HepG2 (cell line): ENCODE results near the gene CSK. TPM values are rescaled to one million over a fixed set of nuclear protein-coding genes. Genes with fewer than 3 reads are reported as not detected.

ENCODE experiments used
- ARID2 ChIP-seq: sonication (generic); formaldehyde crosslinking; IDR thresholded peaks from 2 replicates; pipeline ENCODE4 v1.8.1; 2022; ENCODE audit warnings: mild to moderate bottlenecking, missing genetic modification reagents, borderline replicate concordance
- ASH2L ChIP-seq: fragments of 300-600, 200-600 bp; sonication (generic); IDR thresholded peaks from 2 replicates; pipeline ENCODE4 v1.7.0; 2017; ENCODE audit warnings: low read depth, mild to moderate bottlenecking, moderate library complexity, mixed read lengths, low read length; ENCODE audit not compliant: insufficient read length
- ATF3 ChIP-seq: sonication (generic); formaldehyde crosslinking; IDR thresholded peaks from 2 replicates; pipeline ENCODE4 v1.4.0; 2020; ENCODE audit warnings: missing genetic modification reagents
- ATRX ChIP-seq: sonication (generic); formaldehyde crosslinking; IDR thresholded peaks from 2 replicates; pipeline ENCODE4 v1.4.0; 2020; ENCODE audit warnings: missing genetic modification reagents, borderline replicate concordance
- BATF2 ChIP-seq: sonication (generic); formaldehyde crosslinking; IDR thresholded peaks from 2 replicates; pipeline ENCODE4 v1.8.0; 2022; ENCODE audit warnings: mild to moderate bottlenecking, missing genetic modification reagents, moderate library complexity
- BRF2 ChIP-seq: sonication (generic); formaldehyde crosslinking; IDR thresholded peaks from 2 replicates; pipeline ENCODE4 v1.8.1; 2022; ENCODE audit warnings: mild to moderate bottlenecking, missing genetic modification reagents
- GPN1 ChIP-seq: sonication (generic); formaldehyde crosslinking; IDR thresholded peaks from 2 replicates; pipeline ENCODE4 v1.5.1; 2020; ENCODE audit warnings: missing genetic modification reagents, borderline replicate concordance
- HIVEP1 ChIP-seq: sonication (generic); formaldehyde crosslinking; IDR thresholded peaks from 2 replicates; pipeline ENCODE4 v1.4.0; 2020; ENCODE audit warnings: mild to moderate bottlenecking, missing genetic modification reagents
- MAZ ChIP-seq, 2 experiments: sonication (generic) in 1 of 2; formaldehyde crosslinking in 1 of 2; IDR thresholded peaks; 2 replicates each; pipeline versions ENCODE4 v1.5.0 to v1.6.1; 2012 to 2020; ENCODE audit warnings: low read depth in 2 of 2, mild to moderate bottlenecking in 2 of 2, borderline replicate concordance in 1 of 2, improper control_type of control experiment in 1 of 2, low read length in 1 of 2, missing genetic modification reagents in 1 of 2, moderate library complexity in 1 of 2
- NFRKB ChIP-seq: fragments of 450-650 bp; IDR thresholded peaks from 2 replicates; pipeline ENCODE4 v1.6.1; 2017
- NR3C1 ChIP-seq: sonication (generic); formaldehyde crosslinking; IDR thresholded peaks from 2 replicates; pipeline ENCODE4 v1.4.0; 2020; ENCODE audit warnings: missing genetic modification reagents
- PATZ1 ChIP-seq: sonication (generic); formaldehyde crosslinking; IDR thresholded peaks from 2 replicates; pipeline ENCODE4 v1.4.0; 2020; ENCODE audit warnings: missing genetic modification reagents
- PRDM15 ChIP-seq: sonication (generic); formaldehyde crosslinking; IDR thresholded peaks from 2 replicates; pipeline ENCODE4 v1.4.0; 2020; ENCODE audit warnings: missing genetic modification reagents
- SP1 ChIP-seq, 2 experiments: fragments of 450-650 bp in 1 of 2; sonication (generic) in 1 of 2; formaldehyde crosslinking in 1 of 2; IDR thresholded peaks; 2 replicates each; pipeline versions ENCODE4 v1.4.0 to v1.6.1; 2016 to 2020; ENCODE audit warnings: missing genetic modification reagents in 1 of 2
- SRSF9 ChIP-seq: fragments of 200-400 bp; formaldehyde crosslinking; IDR thresholded peaks from 2 replicates; pipeline ENCODE4 v1.6.1; 2018; ENCODE audit warnings: borderline replicate concordance, mild to moderate bottlenecking, low read depth, low read length; ENCODE audit not compliant: insufficient read depth, poor library complexity, severe bottlenecking
- YEATS2 ChIP-seq: sonication (generic); formaldehyde crosslinking; IDR thresholded peaks from 2 replicates; pipeline ENCODE4 v1.4.0; 2020; ENCODE audit warnings: missing genetic modification reagents, borderline replicate concordance
- ZGPAT ChIP-seq: IDR thresholded peaks from 2 replicates; pipeline ENCODE4 v1.6.1; 2016; ENCODE audit warnings: mild to moderate bottlenecking
- ZNF274 ChIP-seq: sonication (generic); formaldehyde crosslinking; IDR thresholded peaks from 2 replicates; pipeline ENCODE4 v1.5.1; 2020; ENCODE audit warnings: mild to moderate bottlenecking, missing genetic modification reagents
- ZNF326 ChIP-seq: sonication (generic); formaldehyde crosslinking; IDR thresholded peaks from 2 replicates; pipeline ENCODE4 v1.4.0; 2020; ENCODE audit warnings: missing genetic modification reagents, borderline replicate concordance
- ZNF7 ChIP-seq: IDR thresholded peaks from 2 replicates; pipeline ENCODE4 v1.6.1; 2016; ENCODE audit warnings: missing biosample characterization, missing genetic modification reagents
- polyA plus RNA-seq, 8 experiments: library from polyadenylated mRNA; depleted of rRNA in 3 of 8; stranded (reverse) in 7 of 8; unstranded in 1 of 8; fragments of >200 nt; fragmentation: Illumina TruSeq in 4 of 8; extraction: Trizol in 4 of 8; gene quantifications; 2 replicates each; pipeline versions ENCODE4 v1.2.1 to v1.2.3, GENCODE V29; 2011 to 2016; ENCODE audit warnings: low read depth in 4 of 8, missing spikeins in 1 of 8, mixed read lengths in 1 of 8; ENCODE audit not compliant: insufficient read depth in 1 of 8
- total RNA-seq, 5 experiments: library from RNA; depleted of rRNA; stranded (reverse); fragments of >200 nt; fragmentation: Illumina TruSeq; extraction: Trizol; gene quantifications; 2 replicates each; pipeline ENCODE4 v1.2.3, GENCODE V29; 2016; ENCODE audit warnings: low read depth in 1 of 5

Gene CSK
- total and polyA plus RNA-seq, 2 of the 13 experiments (the other 11 are each of a cell fraction or from before 2014, with no cell fraction given) = 12.5 to 21.3 TPM

GRCh38 chr15:74843445-74843828 lies 61.6 kb downstream of the CSK start (continued):
- 0 out of 2 replicates have a peak, but pooled peaks have one; percentile 3 for TF ChIP-seq PATZ1 (CRISPR knock-in tag)
- no peak for TF ChIP-seq ZGPAT (CRISPR knock-in tag)
- TF ChIP-seq HIVEP1 (CRISPR knock-in tag) = no peak
- no peak for TF ChIP-seq MAZ (IDR thresholded peaks at IDR 0.05; ENCODE audit: borderline replicate concordance, low read depth, low read length)
- no peak for TF ChIP-seq MAZ (CRISPR knock-in tag; IDR thresholded peaks at IDR 0.05; ENCODE audit: low read depth)
- no peak for TF ChIP-seq ATF3 (CRISPR knock-in tag)
- TF ChIP-seq ZNF7 (CRISPR knock-in tag) = no peak
- no peak for TF ChIP-seq GPN1 (CRISPR knock-in tag)
- no peak for TF ChIP-seq SRSF9
- 0 out of 2 replicates have a peak, but pooled peaks have one; percentile 6 for TF ChIP-seq BRF2 (CRISPR knock-in tag)
- 0 out of 2 replicates have a peak, but pooled peaks have one; percentile 18 for TF ChIP-seq PRDM15 (CRISPR knock-in tag)
- TF ChIP-seq YEATS2 = no peak
- TF ChIP-seq ARID2 (CRISPR knock-in tag) = no peak
- no peak for TF ChIP-seq NFRKB
- TF ChIP-seq ATRX (CRISPR knock-in tag) = no peak
- no peak for TF ChIP-seq BATF2 (CRISPR knock-in tag)
- TF ChIP-seq ZNF326 (CRISPR knock-in tag) = no peak
- TF ChIP-seq NR3C1 (CRISPR knock-in tag) = no peak
- 0 out of 2 replicates have a peak, but pooled peaks have one; percentile 4 for TF ChIP-seq ZNF274 (CRISPR knock-in tag)
- no peak for TF ChIP-seq ASH2L
- TF ChIP-seq SP1 (IDR thresholded peaks at IDR 0.05) = no peak
- TF ChIP-seq SP1 (CRISPR knock-in tag; IDR thresholded peaks at IDR 0.05) = 0 out of 2 replicates have a peak, but pooled peaks have one; percentile 2
